Stimulated activated CD8-positive, alpha-beta memory T cell treated with anti-CD3 and anti-CD28 coated beads, Interleukin-4, amount 100 ng/mL, for 1 hour (primary cell): Measurements from ENCODE around the gene ADAMTS12.
A peak's percentile ranks its signal among the peaks of the same experiment; 100 is the strongest.
"Not testable (repeated sequence)": the region's sequence is repeated elsewhere in the genome, so short reads cannot be mapped to it uniquely, and the experiment has no call there.

Experiments used
- DNase-seq, 2 donors: peaks; one replicate each; pipeline ENCODE4 v3.0.0-alpha.2; 2020; ENCODE audit warnings: low read depth in 2 of 2, low spot score in 1 of 2

Gene ADAMTS12

GRCh38 chr5:33595303-33595702 lies 296.5 kb downstream of the ADAMTS12 start:
- DNase-seq, result no peak

- DNase-seq, result no peak
Measured at GRCh38 chr5:33594006-33594405, 297.8 kb downstream of the ADAMTS12 start.

DNA sequence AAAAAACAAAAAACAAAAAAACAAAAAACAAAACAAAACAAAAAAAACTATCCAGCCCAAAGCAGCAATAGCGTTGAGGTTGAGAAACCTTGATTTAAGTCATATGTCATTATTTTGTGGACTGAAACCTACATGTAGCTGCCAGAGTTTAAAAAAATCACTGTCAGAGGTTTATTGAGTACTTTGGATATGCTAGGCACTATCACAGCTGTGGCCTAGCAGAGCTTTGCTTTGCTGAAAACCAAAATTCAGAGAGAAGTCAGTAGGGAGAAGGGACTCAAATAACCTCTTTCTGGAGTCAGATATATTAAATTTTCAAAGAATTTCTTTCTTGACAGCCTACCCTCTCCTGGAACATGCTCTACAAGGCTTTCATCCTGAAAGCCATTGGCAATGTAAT lies 299.5 kb downstream of the ADAMTS12 start:
- no peak for DNase-seq

- DNase-seq, result peak in 1 of 2 donors; percentile 4
Measured at GRCh38 chr5:33588654-33589372, 303.0 kb downstream of the ADAMTS12 start.

DNA sequence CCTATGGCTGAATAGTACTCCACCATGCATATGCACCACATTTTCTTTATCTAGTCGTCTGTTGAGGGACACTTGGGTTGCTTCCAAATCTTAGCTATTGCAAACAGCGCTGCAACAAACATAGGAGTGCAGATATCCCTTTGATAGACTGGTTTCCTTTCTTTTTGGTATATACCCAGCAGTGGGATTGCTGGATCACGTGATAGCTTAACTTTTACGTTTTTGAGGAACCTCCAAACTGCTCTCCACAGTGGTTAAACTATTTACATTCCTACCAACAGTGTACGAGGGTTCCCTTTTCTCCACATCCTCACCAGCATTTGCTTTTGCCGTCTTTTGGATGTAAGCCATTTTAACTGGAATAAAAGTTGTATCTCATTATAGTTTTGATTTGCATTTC lies 308.5 kb downstream of the ADAMTS12 start:
- DNase-seq, result no peak

GRCh38 chr5:33582417-33582816 lies 309.4 kb downstream of the ADAMTS12 start:
- DNase-seq, result no peak

- DNase-seq, result no peak
Measured at GRCh38 chr5:33579789-33580188, 312.0 kb downstream of the ADAMTS12 start.

GRCh38 chr5:33579152-33579551 lies 312.6 kb downstream of the ADAMTS12 start:
- no peak for DNase-seq

GRCh38 chr5:33576726-33577590 lies 314.8 kb downstream of the ADAMTS12 start:
- no peak for DNase-seq

- DNase-seq, result no peak
Measured at GRCh38 chr5:33565324-33565723, 326.5 kb downstream of the ADAMTS12 start.

DNA sequence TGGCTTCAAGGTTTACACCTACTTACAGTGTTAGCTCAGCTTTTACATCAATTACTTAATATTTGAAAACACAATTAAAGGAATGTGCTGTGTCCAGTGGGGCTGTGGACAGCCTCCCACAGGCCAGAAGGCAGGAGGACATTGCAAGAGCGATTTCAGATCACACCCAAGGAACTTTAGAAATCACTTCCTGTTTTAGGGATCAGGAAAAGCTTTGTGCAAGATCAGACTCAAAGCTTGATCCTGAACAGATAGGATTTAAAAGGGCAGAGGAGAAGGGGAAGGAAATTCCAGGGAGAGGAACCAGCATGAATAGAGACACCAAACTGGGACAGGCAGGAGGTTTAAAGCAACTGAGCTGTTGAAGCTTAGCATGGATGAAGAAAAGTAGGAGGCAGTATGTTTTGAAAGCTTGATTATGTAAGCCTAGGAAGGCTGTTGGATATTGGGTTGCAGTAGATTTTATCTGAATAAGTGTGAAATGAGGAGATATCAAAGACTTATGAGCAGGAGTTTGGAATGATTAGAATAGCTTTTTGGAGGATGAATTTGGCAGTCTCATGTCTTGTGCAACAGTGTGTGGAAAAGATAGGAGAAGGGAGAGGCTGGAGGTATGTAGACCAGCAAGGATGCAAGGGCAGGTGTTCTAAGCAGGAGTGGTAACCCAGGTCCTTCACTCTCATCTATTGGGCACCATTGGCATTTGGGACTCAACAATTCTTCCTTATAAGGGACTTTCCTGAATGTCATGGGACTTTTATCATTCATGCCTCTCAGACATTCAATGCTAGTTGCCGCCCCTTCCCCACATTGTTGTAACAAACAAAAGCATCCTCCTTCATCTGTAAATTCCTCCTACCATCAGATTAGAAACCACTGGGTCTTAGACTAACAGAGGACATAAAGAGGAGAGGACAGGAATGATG lies 327.5 kb downstream of the ADAMTS12 start:
- no peak for DNase-seq

DNA sequence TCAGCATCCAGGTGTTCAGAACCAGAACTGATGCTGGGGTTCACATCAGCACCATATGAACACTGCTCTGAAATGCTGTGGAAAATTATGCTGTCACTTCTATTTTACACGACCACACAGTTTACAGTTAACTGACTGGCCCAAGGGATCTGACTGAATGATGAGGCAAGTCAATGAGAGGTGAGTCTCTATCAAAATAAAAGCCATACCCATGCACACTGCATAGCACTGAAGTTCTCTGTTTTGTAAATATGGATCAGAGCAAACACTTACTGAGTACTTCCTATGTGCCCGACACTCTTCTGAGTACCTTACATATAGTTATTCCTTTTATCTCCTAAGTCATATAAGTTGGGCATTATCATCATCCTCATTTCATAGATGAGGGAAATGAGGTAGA lies 328.3 kb downstream of the ADAMTS12 start:
- DNase-seq, result no peak

- no peak for DNase-seq
Measured at GRCh38 chr5:33558489-33558888, 333.3 kb downstream of the ADAMTS12 start.

- no peak for DNase-seq
Measured at GRCh38 chr5:33557605-33558004, 334.2 kb downstream of the ADAMTS12 start.

GRCh38 chr5:33556330-33557328 lies 335.2 kb downstream of the ADAMTS12 start:
- DNase-seq, result no peak

- no peak for DNase-seq
Measured at GRCh38 chr5:33549982-33550567, 341.7 kb downstream of the ADAMTS12 start.

GRCh38 chr5:33539790-33540189 lies 352.0 kb downstream of the ADAMTS12 start:
- DNase-seq, result not testable (repeated sequence)

- DNase-seq, result no peak
Measured at GRCh38 chr5:33539212-33539611, 352.6 kb downstream of the ADAMTS12 start.

DNA sequence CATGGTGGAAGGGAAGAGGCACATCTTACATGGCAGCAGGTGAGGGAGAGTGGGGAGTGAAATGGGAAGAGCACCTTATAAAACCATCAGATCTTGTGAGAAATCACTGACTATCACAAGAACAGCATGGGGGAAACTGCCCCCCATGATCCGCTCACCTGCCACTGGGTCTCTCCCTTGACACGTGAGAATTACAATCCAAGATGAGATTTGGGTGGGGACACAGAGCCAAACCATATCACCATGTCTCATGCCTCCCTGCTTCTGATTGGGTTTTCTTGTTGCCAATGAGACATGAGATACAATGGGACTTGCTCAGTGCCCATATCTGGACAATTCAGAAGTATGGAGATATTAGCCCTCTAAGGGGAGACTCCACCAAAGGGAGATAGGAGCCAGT lies 353.6 kb downstream of the ADAMTS12 start:
- DNase-seq, result no peak

GRCh38 chr5:33537240-33537639 lies 354.6 kb downstream of the ADAMTS12 start:
- no peak for DNase-seq
